GM12878 (cell line): Measurements from ENCODE around the gene RALGAPA2.

Experiments
- ATF3 ChIP-seq: IDR thresholded peaks from 2 replicates; pipeline ENCODE4 v1.6.1; 2011; ENCODE audit warnings: low read depth, mild to moderate bottlenecking, low read length, moderate library complexity, borderline replicate concordance; ENCODE audit errors: extremely low read depth
- BMI1 ChIP-seq: fragments of 450-650 bp; IDR thresholded peaks from 2 replicates; pipeline ENCODE4 v1.6.1; 2016; ENCODE audit warnings: mild to moderate bottlenecking, moderate library complexity, borderline replicate concordance
- CTCF ChIP-seq, 3 experiments: IDR thresholded peaks in 2 of 3; conservative IDR thresholded peaks in 1 of 3; 2 replicates each; pipeline ENCODE4 v1.5.1; 2011; ENCODE audit warnings: low read depth in 3 of 3, low read length in 3 of 3, mild to moderate bottlenecking in 3 of 3, control low read depth in 2 of 3, moderate library complexity in 2 of 3, inconsistent platforms in 1 of 3, mixed read lengths in 1 of 3; ENCODE audit not compliant: control insufficient read depth in 2 of 3, insufficient read depth in 1 of 3; ENCODE audit errors: extremely low read depth in 1 of 3
- ESRRA ChIP-seq: IDR thresholded peaks from 2 replicates; pipeline ENCODE4 v1.6.1; 2012; ENCODE audit warnings: mild to moderate bottlenecking, low read length, improper control_type of control experiment
- MTA3 ChIP-seq: IDR thresholded peaks from 2 replicates; pipeline ENCODE4 v1.6.1; 2012; ENCODE audit warnings: low read length, inconsistent platforms, borderline replicate concordance
- MXI1 ChIP-seq: fragments of 150-350 bp; IDR thresholded peaks from 2 replicates; pipeline ENCODE4 v1.6.1; 2011; ENCODE audit warnings: low read depth, mild to moderate bottlenecking, inconsistent platforms, low read length, improper control_type of control experiment
- NRF1 ChIP-seq: conservative IDR thresholded peaks from 2 replicates; pipeline ENCODE4 v1.6.1; 2011; ENCODE audit warnings: mild to moderate bottlenecking, low read depth, low read length, improper control_type of control experiment
- RCOR1 ChIP-seq: conservative IDR thresholded peaks from 2 replicates; pipeline ENCODE4 v1.6.1; 2012; ENCODE audit warnings: low read depth, low read length, improper control_type of control experiment
- SP1 ChIP-seq: IDR thresholded peaks from one replicate; pipeline ENCODE4 v1.6.1; 2011; ENCODE audit warnings: low read depth, low read length
- ZBTB40 ChIP-seq: fragments of 450-650 bp; IDR thresholded peaks from 2 replicates; pipeline ENCODE4 v1.6.1; 2016; ENCODE audit warnings: mild to moderate bottlenecking, moderate library complexity, borderline replicate concordance
- ZNF207 ChIP-seq: fragments of 450-650 bp; IDR thresholded peaks from 2 replicates; pipeline ENCODE4 v1.6.1; 2014; ENCODE audit warnings: antibody characterized with exemption, mild to moderate bottlenecking, borderline replicate concordance
- ZNF274 ChIP-seq: IDR thresholded peaks from one replicate; pipeline ENCODE4 v1.8.0; 2011; ENCODE audit not compliant: insufficient read length, insufficient read depth
- ZZZ3 ChIP-seq: IDR thresholded peaks from 2 replicates; pipeline ENCODE4 v1.6.1; 2011; ENCODE audit warnings: low read depth; ENCODE audit not compliant: control insufficient read depth, insufficient read length

- no peak for TF ChIP-seq ZZZ3
- TF ChIP-seq CTCF (IDR thresholded peaks at IDR 0.05 in 2 of 3, conservative IDR thresholded peaks at IDR 0.05 in 1 of 3; ENCODE audit: control insufficient read depth in 2 of 3, extremely low read depth in 1 of 3, insufficient read depth in 1 of 3, low read depth in 3 of 3, low read length in 3 of 3), result no peak
- no peak for TF ChIP-seq MTA3
- TF ChIP-seq BMI1, result no peak
- no peak for TF ChIP-seq ZNF207
- no peak for TF ChIP-seq ATF3
- TF ChIP-seq SP1, result no peak
- TF ChIP-seq MXI1, result no peak
- no peak for TF ChIP-seq RCOR1
- no peak for TF ChIP-seq ZBTB40
- TF ChIP-seq ESRRA, result no peak
- no peak for TF ChIP-seq ZNF274
- no peak for TF ChIP-seq NRF1
These were observed 215.0 kb downstream of the RALGAPA2 start for GRCh38 chr20:20497242-20497978.
